Raji (cell line): Measurements from ENCODE around the gene GFOD1.

ENCODE experiments used
- POLR2A ChIP-seq: IDR thresholded peaks from 2 replicates; pipeline ENCODE4 v1.6.1; 2011; ENCODE audit warnings: low read depth, low read length, control low read depth; ENCODE audit not compliant: insufficient read depth

The GFOD1 gene, protein sequence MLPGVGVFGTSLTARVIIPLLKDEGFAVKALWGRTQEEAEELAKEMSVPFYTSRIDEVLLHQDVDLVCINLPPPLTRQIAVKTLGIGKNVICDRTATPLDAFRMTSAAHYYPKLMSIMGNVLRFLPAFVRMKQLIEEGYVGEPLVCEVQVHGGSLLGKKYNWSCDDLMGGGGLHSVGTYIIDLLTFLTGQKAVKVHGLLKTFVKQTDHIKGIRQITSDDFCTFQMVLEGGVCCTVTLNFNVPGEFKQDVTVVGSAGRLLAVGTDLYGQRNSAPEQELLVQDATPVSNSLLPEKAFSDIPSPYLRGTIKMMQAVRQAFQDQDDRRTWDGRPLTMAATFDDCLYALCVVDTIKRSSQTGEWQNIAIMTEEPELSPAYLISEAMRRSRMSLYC

GRCh38 chr6:13487122-13488014 lies at the start of gene GFOD1:
TSS of gene GFOD1 (minus strand) at chr6:13487600. CDS start at chr6:13486890, 710 bp downstream.
- peak; percentile 92 for TF ChIP-seq POLR2A

DNA sequence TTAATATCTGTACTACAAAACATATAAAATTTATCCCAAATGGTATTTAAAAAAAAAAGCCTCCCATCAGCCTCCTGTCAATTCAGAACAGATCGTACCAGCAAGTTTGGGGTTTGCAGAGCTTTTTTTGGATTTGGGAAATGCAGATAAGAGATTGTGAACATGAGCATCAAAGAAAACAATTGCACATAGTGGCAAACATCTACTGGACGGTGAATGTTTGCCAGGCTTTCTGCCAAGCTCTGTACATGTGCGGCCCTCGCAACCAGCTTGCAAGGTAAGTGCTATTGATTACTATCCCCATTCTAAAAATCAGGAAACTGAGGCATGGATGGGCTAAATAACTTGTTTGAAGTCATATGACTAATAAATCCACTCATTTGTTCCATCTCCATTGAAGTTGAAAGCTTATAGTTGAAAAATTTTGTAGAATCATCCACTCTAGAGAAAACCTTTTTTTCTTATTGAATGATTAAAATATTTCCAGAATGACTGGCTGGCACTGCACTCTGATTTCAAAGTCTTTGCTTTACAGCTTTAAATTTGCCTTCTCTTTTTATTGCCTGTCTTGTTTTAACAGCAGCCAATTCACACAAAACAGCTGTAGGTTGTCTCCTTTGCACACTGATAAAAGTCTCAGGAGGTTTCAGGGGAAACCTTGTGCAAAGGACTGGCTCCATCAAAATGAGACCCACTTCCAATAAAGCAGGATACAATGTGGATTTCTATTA lies 49.6 kb upstream of the GFOD1 start:
- TF ChIP-seq POLR2A: no peak

DNA sequence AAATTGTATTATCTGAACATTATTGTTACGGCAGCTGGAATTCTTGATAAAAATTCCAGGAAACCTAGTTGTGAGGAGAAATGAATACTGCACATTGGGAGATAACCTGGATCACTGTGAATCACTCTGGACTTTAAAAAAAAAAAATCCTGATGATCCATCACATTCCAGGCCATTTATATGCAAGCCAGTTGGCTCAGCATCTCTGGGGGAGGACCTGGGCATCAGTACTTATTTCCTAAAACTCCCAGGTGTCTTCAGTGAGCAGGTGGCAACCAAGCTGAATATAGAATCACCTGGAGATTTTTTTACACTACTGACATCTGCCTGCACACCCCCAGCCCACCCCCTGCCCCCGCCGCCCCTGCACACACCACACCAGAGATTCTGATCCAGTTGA lies 47.9 kb upstream of the GFOD1 start:
- TF ChIP-seq POLR2A: no peak

DNA sequence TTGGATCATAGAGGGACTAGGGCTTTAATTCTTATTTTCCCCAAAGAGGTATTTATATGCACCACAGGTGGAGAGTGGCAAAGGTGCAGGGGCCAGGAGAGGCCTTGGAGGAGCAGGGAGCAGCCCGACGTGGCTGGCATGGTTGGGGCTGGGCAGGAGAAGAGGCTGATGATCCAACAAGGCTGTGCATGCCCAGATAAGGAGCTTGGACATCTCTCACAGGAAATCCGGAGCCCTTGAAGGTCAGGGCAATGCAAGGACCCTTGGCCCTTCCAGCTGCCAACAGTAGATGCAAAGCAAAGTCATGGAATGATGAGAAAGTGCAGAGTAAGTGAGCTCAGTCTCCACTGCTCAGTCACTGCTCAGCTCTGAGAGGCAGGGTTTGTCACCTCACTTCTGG lies 47.1 kb upstream of the GFOD1 start:
- no peak for TF ChIP-seq POLR2A

GRCh38 chr6:13531956-13532355 lies 44.6 kb upstream of the GFOD1 start:
- TF ChIP-seq POLR2A: no peak

- TF ChIP-seq POLR2A: no peak
These were observed 41.5 kb upstream of the GFOD1 start for GRCh38 chr6:13528777-13529343.

DNA sequence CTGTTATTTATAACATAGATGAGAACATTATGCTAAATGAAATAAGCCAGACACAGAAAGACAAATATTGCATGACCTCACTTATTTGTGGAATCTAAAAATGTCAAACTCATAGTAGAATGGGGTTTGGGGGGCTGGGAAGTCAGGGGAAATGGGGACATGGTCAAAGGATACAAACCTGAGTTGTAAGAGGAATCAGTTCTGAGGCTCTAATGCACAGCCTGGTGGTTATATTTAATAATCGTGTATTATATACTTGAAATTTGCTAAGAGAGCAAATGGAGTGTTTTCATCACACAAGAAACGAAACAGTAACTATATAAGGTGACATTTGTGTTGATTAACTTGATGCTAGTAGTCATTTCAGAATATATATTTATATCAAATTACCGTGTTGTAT lies 40.8 kb upstream of the GFOD1 start:
- TF ChIP-seq POLR2A: no peak

- no peak for TF ChIP-seq POLR2A
These were observed 40.3 kb upstream of the GFOD1 start for GRCh38 chr6:13527671-13528056.

- TF ChIP-seq POLR2A: peak; percentile 51
These were observed 39.6 kb upstream of the GFOD1 start for GRCh38 chr6:13526727-13527670.

DNA sequence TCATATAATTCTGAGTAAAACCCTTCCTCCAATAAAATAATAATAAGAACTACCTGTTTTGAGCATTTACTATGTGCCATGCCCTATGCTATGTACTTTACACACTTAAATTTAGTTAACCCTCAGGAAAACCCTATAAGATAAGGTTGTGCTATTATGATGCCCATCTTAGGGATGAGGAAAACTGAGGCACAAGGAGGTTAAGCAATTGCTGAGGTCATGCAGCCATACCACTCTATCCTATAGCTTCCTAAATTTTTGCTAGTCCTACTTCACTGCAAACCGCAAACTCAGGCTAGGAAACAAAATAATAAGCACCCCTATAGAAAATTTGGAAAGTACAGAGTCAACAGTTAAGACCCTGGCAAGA lies 38.9 kb upstream of the GFOD1 start:
- TF ChIP-seq POLR2A: no peak

GRCh38 chr6:13524801-13525508 lies 37.6 kb upstream of the GFOD1 start:
- no peak for TF ChIP-seq POLR2A

GRCh38 chr6:13523826-13524622 lies 36.6 kb upstream of the GFOD1 start:
- no peak for TF ChIP-seq POLR2A

- no peak for TF ChIP-seq POLR2A
These were observed 35.3 kb upstream of the GFOD1 start for GRCh38 chr6:13522656-13523055.

- TF ChIP-seq POLR2A: no peak
These were observed 32.4 kb upstream of the GFOD1 start for GRCh38 chr6:13519839-13520238.
